ENCODE results near the gene PHF14. TPM values are rescaled to one million over a fixed set of nuclear protein-coding genes. Genes with fewer than 3 reads are reported as not detected.

The PHF14 gene
- total RNA-seq, 1 donor from 2014 or later: 23.1 TPM

GRCh38 chr7:11192506-11192905 is 218.8 kb downstream of the PHF14 start:
- H3K36me3 Mint-ChIP-seq (ENCODE audit: low read depth): no peaks in the 10 kb centered on the region
- no peak overlapping the region for H3K4me3 Mint-ChIP-seq (ENCODE audit: unreplicated experiment)
- H3K4me1 Mint-ChIP-seq (ENCODE audit: low read depth): peaks cover 23% of the 10 kb centered on the region
- TF ChIP-seq CTCF (IDR thresholded peaks at IDR 0.05): no peak
- H3K27me3 Mint-ChIP-seq (ENCODE audit: low read depth): no peaks in the 10 kb centered on the region
- DNase-seq (ENCODE audit: low spot score): no peak
- no peaks in the 10 kb centered on the region for H3K9me3 Mint-ChIP-seq (ENCODE audit: low read depth)
- H3K27ac Mint-ChIP-seq (ENCODE audit: unreplicated experiment): no peak overlapping the region

DNA sequence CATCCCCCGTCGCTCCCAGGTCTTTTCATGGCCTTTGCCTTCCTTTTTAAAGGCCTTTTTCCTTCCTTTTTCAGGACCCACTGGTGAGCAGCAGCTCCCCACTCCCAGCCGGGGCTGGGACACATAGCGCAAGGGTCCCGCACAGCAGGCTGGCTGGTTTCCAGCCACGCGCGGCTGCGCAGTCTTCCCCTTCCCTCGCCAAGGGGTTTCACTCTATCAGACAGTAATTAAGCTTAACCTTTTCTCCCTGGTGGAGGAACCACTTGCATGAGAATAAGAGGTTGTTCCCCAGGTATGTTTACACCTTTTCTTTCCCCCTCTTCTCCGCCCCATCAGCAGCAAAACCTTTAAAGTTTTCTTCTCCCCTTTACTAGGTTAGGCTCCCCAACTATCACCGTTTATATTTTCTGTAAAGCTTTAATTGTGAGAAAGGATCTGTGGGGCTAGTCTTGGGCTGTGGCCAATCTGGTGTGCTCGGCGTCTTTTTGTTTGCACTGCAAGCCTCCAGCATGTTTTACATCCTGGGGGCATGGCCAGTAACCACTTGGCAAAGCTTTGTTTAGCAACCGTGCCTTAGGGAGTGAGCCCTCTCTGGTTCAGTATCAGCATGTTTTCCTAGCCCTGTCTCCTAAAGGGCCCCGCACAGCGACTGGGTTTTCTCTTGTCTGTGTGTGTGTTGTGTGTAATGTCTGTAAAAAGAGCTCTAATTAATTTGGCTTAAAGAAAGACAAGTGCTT is 219.6 kb downstream of the PHF14 start:
- Mint-ChIP-seq H3K4me3 (ENCODE audit: unreplicated experiment) (no peak overlapping the region), H3K4me1 (ENCODE audit: low read depth) (peaks cover 23% of the 10 kb centered on the region), H3K36me3 (ENCODE audit: low read depth) (no peaks in the 10 kb centered on the region), H3K27ac (ENCODE audit: unreplicated experiment) (no peak overlapping the region), H3K27me3 (ENCODE audit: low read depth) (no peaks in the 10 kb centered on the region), H3K9me3 (ENCODE audit: low read depth) (no peaks in the 10 kb centered on the region)
- no peak for DNase-seq (ENCODE audit: low spot score)
- no peak for TF ChIP-seq CTCF (IDR thresholded peaks at IDR 0.05)

- TF ChIP-seq CTCF (IDR thresholded peaks at IDR 0.05): no peak
- Mint-ChIP-seq H3K36me3 (ENCODE audit: low read depth) (no peaks in the 10 kb centered on the region), H3K9me3 (ENCODE audit: low read depth) (no peaks in the 10 kb centered on the region), H3K4me3 (ENCODE audit: unreplicated experiment) (no peak overlapping the region), H3K4me1 (ENCODE audit: low read depth) (peaks cover 23% of the 10 kb centered on the region), H3K27me3 (ENCODE audit: low read depth) (no peaks in the 10 kb centered on the region), H3K27ac (ENCODE audit: unreplicated experiment) (no peak overlapping the region)
- DNase-seq (ENCODE audit: low spot score): no peak
These were observed 220.2 kb downstream of the PHF14 start for GRCh38 chr7:11193888-11194287.

GRCh38 chr7:11194492-11194891 is 220.8 kb downstream of the PHF14 start:
- no peak overlapping the region for H3K4me3 Mint-ChIP-seq (ENCODE audit: unreplicated experiment)
- no peaks in the 10 kb centered on the region for H3K36me3 Mint-ChIP-seq (ENCODE audit: low read depth)
- H3K27me3 Mint-ChIP-seq (ENCODE audit: low read depth): no peaks in the 10 kb centered on the region
- no peaks in the 10 kb centered on the region for H3K9me3 Mint-ChIP-seq (ENCODE audit: low read depth)
- H3K27ac Mint-ChIP-seq (ENCODE audit: unreplicated experiment): no peak overlapping the region
- no peak for TF ChIP-seq CTCF (IDR thresholded peaks at IDR 0.05)
- DNase-seq (ENCODE audit: low spot score): no peak
- H3K4me1 Mint-ChIP-seq (ENCODE audit: low read depth): peaks cover 23% of the 10 kb centered on the region

DNA sequence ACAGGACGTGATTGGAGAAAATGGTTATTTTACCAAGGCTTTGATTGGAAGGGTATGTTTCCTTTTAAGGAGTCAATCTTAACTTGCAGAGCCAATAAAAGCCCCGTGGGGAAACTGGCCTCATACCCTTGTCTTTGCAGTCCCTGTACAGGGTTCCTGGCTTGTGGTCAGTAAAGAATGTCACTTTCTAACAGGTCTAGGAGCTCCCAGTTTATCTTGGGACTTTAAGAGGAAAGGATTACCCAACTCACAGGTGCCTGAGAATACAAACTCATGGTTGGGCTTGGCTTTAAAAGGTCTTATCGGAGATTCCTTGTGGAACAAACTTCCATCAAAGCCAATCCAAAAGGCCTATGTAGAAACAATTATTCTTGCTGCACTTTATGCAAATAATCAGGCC is 221.8 kb downstream of the PHF14 start:
- no peak for TF ChIP-seq CTCF (IDR thresholded peaks at IDR 0.05)
- no peak for DNase-seq (ENCODE audit: low spot score)
- Mint-ChIP-seq H3K27me3 (ENCODE audit: low read depth) (no peaks in the 10 kb centered on the region), H3K27ac (ENCODE audit: unreplicated experiment) (no peak overlapping the region), H3K9me3 (ENCODE audit: low read depth) (no peaks in the 10 kb centered on the region), H3K4me1 (ENCODE audit: low read depth) (peaks cover 23% of the 10 kb centered on the region), H3K36me3 (ENCODE audit: low read depth) (no peaks in the 10 kb centered on the region), H3K4me3 (ENCODE audit: unreplicated experiment) (no peak overlapping the region)
